ENCODE measurements around the gene RFX3.

RFX3 gene

DNA sequence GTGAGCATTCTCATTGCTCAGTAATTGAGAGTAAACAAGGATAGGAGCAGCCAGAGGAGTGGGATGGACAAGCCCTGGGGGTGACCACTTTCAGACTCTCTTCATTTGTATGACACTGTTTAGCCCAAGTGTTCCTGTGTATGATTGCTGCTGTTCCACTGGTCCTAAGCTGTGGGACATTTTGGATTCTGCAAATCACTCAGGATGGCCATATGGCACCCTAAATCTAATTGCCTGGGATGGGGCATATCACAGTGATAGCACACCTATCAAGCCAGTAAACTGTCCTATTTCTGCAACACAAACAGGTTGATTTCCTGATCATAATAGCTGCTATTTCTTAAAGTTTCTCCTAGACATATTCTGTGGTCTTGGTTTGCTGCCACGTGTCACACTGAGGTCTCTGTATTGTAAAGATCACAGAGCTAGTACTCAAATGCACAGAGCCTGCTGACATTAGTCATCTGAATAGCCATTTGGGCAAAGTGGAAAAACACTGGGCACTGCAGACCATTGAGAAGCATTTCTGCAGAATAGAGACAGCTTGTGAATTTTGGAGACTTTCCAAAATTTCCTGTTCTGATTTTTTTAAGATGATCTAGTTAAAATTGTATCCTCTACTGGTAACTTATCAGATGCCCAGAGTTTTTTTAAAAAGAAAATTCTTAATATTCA, 320.2 kb downstream of the RFX3 start:
- no peak for DNase-seq (ENCODE audit: low read depth)

GRCh38 chr9:3200331-3200774, 325.4 kb downstream of the RFX3 start:
- DNase-seq (ENCODE audit: low read depth), result no peak

- DNase-seq (ENCODE audit: low read depth), result no peak
These were observed 332.0 kb downstream of the RFX3 start for GRCh38 chr9:3193791-3194190.

DNA sequence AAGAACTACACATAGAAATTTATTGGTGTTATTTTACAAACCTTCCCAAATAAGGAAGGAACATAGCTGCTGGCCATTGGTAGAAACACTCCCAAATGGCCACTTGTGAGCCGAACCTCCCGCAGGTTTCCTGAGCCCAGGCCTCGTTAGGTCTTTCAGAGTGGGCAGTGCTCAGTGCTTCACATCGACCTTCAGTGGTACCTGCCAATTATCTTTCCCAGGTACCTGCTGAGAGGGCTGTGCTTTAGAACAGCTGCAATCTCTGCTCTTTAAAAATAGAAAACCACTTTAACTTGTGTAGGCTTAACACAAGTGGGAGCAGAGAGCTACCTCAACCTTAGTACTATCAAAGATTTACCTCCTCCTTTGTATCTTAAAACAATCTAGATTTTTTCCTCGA, 334.1 kb downstream of the RFX3 start:
- DNase-seq (ENCODE audit: low read depth), result no peak

DNA sequence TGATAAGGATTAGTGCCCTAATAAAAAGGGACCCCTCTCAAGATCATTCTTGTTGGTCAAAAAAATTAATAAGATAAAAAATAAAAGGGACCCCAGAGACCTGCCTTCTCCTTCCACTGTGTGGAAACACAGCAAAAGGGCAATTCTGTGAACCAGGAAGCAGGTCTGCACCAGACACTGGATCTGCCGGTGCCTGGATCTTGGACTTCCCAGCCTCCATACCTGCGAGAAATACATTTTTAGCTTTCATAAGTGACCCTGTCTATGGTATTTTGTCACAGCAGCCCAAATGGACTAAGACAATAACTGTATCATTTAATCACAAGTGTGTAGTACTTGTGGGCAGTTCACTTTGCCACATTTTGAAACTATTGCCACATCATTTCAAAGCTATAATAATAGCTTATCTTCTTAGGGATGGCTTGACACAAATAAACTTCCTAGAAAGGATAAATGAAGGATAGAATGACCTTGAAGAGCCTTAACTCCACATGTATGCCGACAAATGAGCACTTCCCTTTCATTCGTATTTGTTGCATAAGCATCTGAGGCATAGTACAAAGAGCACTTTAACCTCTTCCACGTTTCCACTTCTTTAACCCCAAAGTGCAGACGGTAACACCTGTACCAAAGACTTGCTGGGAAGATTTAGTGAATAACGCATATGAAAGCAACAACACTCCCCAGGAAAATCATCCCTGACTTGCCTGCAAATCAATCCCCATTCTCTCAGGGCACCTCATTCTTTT, 336.5 kb downstream of the RFX3 start:
- DNase-seq (ENCODE audit: low read depth), result no peak

DNA sequence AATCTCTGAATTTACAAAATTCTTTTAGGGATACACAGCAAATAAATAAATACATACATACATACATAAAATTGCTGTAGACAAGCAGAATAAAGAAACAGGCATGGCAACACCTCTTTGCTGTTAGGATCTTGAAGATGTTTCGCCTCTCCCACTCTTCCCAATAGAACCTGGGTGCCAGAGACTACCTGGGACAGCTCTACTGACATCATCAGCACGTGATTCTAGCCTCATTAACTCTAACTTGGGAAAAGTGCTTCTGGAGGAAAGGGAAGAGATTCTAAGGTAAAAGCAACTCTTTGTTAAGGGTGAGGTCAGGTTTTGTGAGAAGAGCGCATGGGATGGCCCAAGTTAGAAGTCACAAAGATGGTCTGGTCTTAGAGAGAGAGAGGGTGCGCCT, 339.1 kb downstream of the RFX3 start:
- no peak for DNase-seq (ENCODE audit: low read depth)

GRCh38 chr9:3181049-3181953, 344.5 kb downstream of the RFX3 start:
- DNase-seq (ENCODE audit: low read depth), result peak; percentile 2

GRCh38 chr9:3180696-3181048, 345.1 kb downstream of the RFX3 start:
- DNase-seq (ENCODE audit: low read depth), result no peak

DNA sequence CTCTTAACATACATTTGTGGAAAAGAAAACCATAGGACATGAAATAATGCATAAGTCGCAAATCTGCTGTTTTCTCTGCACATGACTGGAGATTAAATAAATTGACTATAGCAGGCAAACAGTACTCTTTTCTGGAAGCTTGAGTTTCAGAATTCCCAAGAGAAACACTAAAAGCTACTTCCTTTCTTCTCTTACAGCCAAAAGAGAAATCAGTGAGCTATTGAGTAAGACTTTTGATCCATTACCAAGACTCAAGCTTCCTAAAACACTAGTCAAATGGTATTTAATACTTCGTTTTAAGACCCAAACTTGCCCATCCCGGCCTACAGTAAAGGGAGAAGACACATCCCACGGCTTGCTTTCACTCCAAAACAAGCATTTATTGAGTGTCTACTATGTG, 346.1 kb downstream of the RFX3 start:
- DNase-seq (ENCODE audit: low read depth), result no peak

DNA sequence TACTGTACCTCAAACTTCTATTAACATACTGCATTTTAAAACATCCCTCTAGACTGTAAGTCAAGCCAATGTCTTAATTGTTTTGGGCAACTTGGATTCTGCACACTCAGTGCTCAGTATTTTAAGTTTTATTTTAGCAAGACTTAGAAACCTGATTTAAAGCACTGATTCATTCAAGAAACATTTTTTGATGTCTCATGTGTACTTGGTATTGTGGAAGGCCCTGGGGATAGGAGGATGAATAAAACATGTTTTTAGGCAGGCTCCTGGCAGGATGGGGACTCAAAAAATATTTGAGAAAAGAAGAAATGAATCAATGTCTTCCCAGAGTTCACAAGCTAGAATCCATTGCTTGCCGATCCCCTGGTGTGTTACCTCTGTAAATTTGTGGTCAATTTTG, 347.9 kb downstream of the RFX3 start:
- DNase-seq (ENCODE audit: low read depth), result no peak

- DNase-seq (ENCODE audit: low read depth), result no peak
These were observed 348.5 kb downstream of the RFX3 start for GRCh38 chr9:3177146-3177761.

DNA sequence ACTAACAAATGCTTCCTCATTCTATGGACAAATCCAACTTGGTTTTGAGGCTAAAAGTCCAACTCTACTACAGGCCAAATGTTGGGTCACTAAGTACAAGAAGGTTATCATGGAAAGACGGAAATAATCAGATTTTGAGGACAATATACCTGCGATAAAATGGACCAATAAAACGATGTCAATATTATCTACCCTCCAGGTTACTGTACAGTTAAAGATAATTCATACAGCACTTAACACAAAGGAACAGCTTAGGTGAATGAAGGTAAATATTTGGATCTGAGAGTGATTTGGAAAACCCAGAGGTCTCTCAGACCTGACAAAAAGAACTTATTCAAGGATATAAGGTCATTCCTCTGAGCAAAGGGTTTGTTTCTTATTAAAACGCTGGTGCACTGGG, 352.4 kb downstream of the RFX3 start:
- DNase-seq (ENCODE audit: low read depth), result no peak

GRCh38 chr9:3170819-3171218, 355.0 kb downstream of the RFX3 start:
- DNase-seq (ENCODE audit: low read depth), result no peak

Data from activated T-helper 1 cell treated with Interleukin-2 at 50 U/mL for 16 hours (primary cell).